ENCODE measurements around the gene CCDC83.

GRCh38 chr11:85948884-85949283, 93.7 kb downstream of the CCDC83 start:
- TF ChIP-seq CTCF (conservative IDR thresholded peaks at IDR 0.05), result no peak
- no peak for TF ChIP-seq EZH2 (IDR thresholded peaks at IDR 0.05; ENCODE audit: low read depth)

All from PC-9 (cell line).